OCI-LY7 (cell line): ENCODE results near the gene PPP1R9A. TPM values are rescaled to one million over a fixed set of nuclear protein-coding genes. Genes with fewer than 3 reads are reported as not detected.
"Not testable (repeated sequence)": the region's sequence is repeated elsewhere in the genome, so short reads cannot be mapped to it uniquely, and the experiment has no call there.

ENCODE experiments used
- BruUV-seq: library from RNA; stranded (reverse); fragments of 400-500 nt; replicated peaks from 2 replicates; lab custom pipeline; 2021; lab: Mats Ljungman, UMichigan
- CTCF ChIA-PET: fragments of 300-600 bp; sonication (Branson Sonifier 250); formaldehyde crosslinking; loops from one replicate; lab custom pipeline; 2022; ENCODE audit warnings: antibody characterized with exemption; ENCODE audit not compliant: unreplicated experiment; lab: Charles Lee
- POLR2A ChIA-PET: fragments of 300-600 bp; sonication (Branson Sonifier 250); formaldehyde crosslinking; loops from one replicate; lab custom pipeline; 2022; ENCODE audit warnings: antibody characterized with exemption; lab: Charles Lee
- DNase-seq: peaks from one replicate; pipeline ENCODE4 v3.0.0-alpha.2; 2015; ENCODE audit warnings: low spot score
- H2AFZ ChIP-seq: fragments of 200-600 bp; sonication (generic), shearing (Covaris generic); 2 replicates; pipeline ENCODE4 v1.6.1; 2014; ENCODE audit warnings: mild to moderate bottlenecking, antibody characterized with exemption, low read length, moderate library complexity
- H3K27ac ChIP-seq: fragments of 200-600 bp; sonication (generic); 2 replicates; pipeline ENCODE4 v1.5.1; 2014; ENCODE audit warnings: mixed run types, low read depth, mild to moderate bottlenecking, moderate library complexity, low read length, inconsistent platforms; ENCODE audit not compliant: poor library complexity, severe bottlenecking
- H3K36me3 ChIP-seq: fragments of 200-600 bp; sonication (generic); 2 replicates; pipeline ENCODE4 v1.6.1; 2014; ENCODE audit warnings: mild to moderate bottlenecking, antibody characterized with exemption, low read length, moderate library complexity, mixed read lengths; ENCODE audit not compliant: insufficient read depth
- H3K4me1 ChIP-seq: fragments of 200-600 bp; sonication (generic); 2 replicates; pipeline ENCODE4 v1.5.1; 2014; ENCODE audit warnings: mild to moderate bottlenecking, low read length; ENCODE audit not compliant: insufficient read depth, poor library complexity, severe bottlenecking
- H3K4me2 ChIP-seq: fragments of 200-600 bp; sonication (generic); 2 replicates; pipeline ENCODE4 v1.6.1; 2014; ENCODE audit warnings: mild to moderate bottlenecking, low read length
- H3K4me3 ChIP-seq: fragments of 200-600 bp; sonication (generic); 2 replicates; pipeline ENCODE4 v1.5.1; 2014; ENCODE audit warnings: mild to moderate bottlenecking, low read depth, low read length; ENCODE audit not compliant: poor library complexity, severe bottlenecking
- H3K79me2 ChIP-seq: fragments of 200-600 bp; sonication (generic); 2 replicates; pipeline ENCODE4 v1.6.1; 2016; ENCODE audit warnings: low read depth, mild to moderate bottlenecking, low read length, moderate library complexity, mixed read lengths; ENCODE audit not compliant: insufficient read depth
- H3K9me2 ChIP-seq: fragments of 200-600 bp; sonication (generic); 2 replicates; pipeline ENCODE4 v1.6.1; 2016; ENCODE audit warnings: mild to moderate bottlenecking, low read length, mixed read lengths; ENCODE audit not compliant: insufficient read depth
- H3K9me3 ChIP-seq: fragments of 200-600 bp; sonication (generic); 2 replicates; pipeline ENCODE4 v1.6.1; 2014; ENCODE audit warnings: mild to moderate bottlenecking, mixed run types, low read length, mixed read lengths
- H4K20me1 ChIP-seq: fragments of 200-600 bp; sonication (generic); 2 replicates; pipeline ENCODE4 v1.6.1; 2014; ENCODE audit warnings: mild to moderate bottlenecking, antibody characterized with exemption, low read length, moderate library complexity, mixed read lengths; ENCODE audit not compliant: insufficient read depth
- CTCF ChIP-seq: fragments of 200-600 bp; sonication (generic); conservative IDR thresholded peaks from 2 replicates; pipeline ENCODE4 v1.5.1; 2014; ENCODE audit warnings: mild to moderate bottlenecking, antibody characterized with exemption, low read length, moderate library complexity, mixed read lengths
- EZH2phosphoT487 ChIP-seq: fragments of 200-600 bp; sonication (generic); IDR thresholded peaks from 2 replicates; pipeline ENCODE4 v1.6.1; 2018; ENCODE audit warnings: low read depth, borderline replicate concordance, mild to moderate bottlenecking, mixed run types, antibody characterized with exemption, low read length, moderate library complexity, mixed read lengths
- intact Hi-C: fragments of 100-400 bp; cut with micrococcal nuclease; formaldehyde crosslinking; loops from one replicate; pipeline ENCODE4 v1.10.0; 2022; ENCODE audit not compliant: unreplicated experiment
- total RNA-seq, 2 experiments: library from RNA; depleted of rRNA in 1 of 2; stranded (reverse); fragments of >200 nt in 1 of 2; shearing (Covaris generic) in 1 of 2; gene quantifications; 2 replicates each; pipeline ENCODE4 v1.2.3, GENCODE V29; 2014 to 2022

Gene PPP1R9A
- total RNA-seq, 2 experiments from 2014 or later: not detected

- ChIA-PET CTCF (no interaction called here), POLR2A (interaction anchor here (1.1 kb wide), 1 partner anchor 30 kb away, joined by 3 read pairs; no protein-coding TSS in a partner anchor)
Observed at GRCh38 chr7:95004618-95005247, 97.3 kb downstream of the PPP1R9A start.

GRCh38 chr7:95006010-95006409 is 98.6 kb downstream of the PPP1R9A start:
- ChIA-PET CTCF (no interaction called here), POLR2A (no interaction called here)
- Histone ChIP-seq H3K79me2 (no peaks in the 10 kb centered on the region), H3K36me3 (no peaks in the 10 kb centered on the region), H3K9me3 (no peaks in the 10 kb centered on the region), H3K9me2 (no peaks in the 10 kb centered on the region), H3K4me2 (no peak overlapping the region), H3K27ac (no peak overlapping the region), H3K4me3 (no peak overlapping the region), H3K4me1 (no peaks in the 10 kb centered on the region), H2AFZ (no peak overlapping the region), H4K20me1 (no peaks in the 10 kb centered on the region)
- DNase-seq: no peak
- BruUV-seq: no TSS peak
- TF ChIP-seq EZH2phosphoT487: no peak
- intact Hi-C loops: no loop called here

More at GRCh38 chr7:95004618-95005247, 97.3 kb downstream of the PPP1R9A start:
- Histone ChIP-seq H3K9me3 (no peaks in the 10 kb centered on the region), H2AFZ (no peak overlapping the region), H3K27ac (no peak overlapping the region), H3K9me2 (no peaks in the 10 kb centered on the region), H3K4me2 (no peak overlapping the region), H3K4me1 (no peaks in the 10 kb centered on the region), H3K79me2 (no peaks in the 10 kb centered on the region), H3K4me3 (no peak overlapping the region), H3K36me3 (no peaks in the 10 kb centered on the region), H4K20me1 (no peaks in the 10 kb centered on the region)
- TF ChIP-seq EZH2phosphoT487: no peak
- no peak for TF ChIP-seq CTCF
- intact Hi-C loops: no loop called here
- no peak for DNase-seq
- no TSS peak for BruUV-seq

GRCh38 chr7:95008773-95009172 is 101.4 kb downstream of the PPP1R9A start:
- POLR2A ChIA-PET: interaction anchor here (0.6 kb wide), 1 partner anchor 27 kb away, joined by 3 read pairs; no protein-coding TSS in a partner anchor
- H3K4me2 ChIP-seq, H3K9me2 ChIP-seq, H4K20me1 ChIP-seq, H3K4me3 ChIP-seq, H3K27ac ChIP-seq, H2AFZ ChIP-seq, H3K36me3 ChIP-seq, H3K4me1 ChIP-seq, intact Hi-C loops, BruUV-seq, H3K79me2 ChIP-seq, H3K9me3 ChIP-seq, DNase-seq, CTCF ChIA-PET: not testable (repeated sequence)
